Stimulated activated CD8-positive, alpha-beta memory T cell treated with anti-CD3 and anti-CD28 coated beads, Interleukin-15, amount 100 ng/mL, for 1 hour (primary cell): Measurements from ENCODE around the gene FMNL1.
"Not testable (repeated sequence)": the region's sequence is repeated elsewhere in the genome, so short reads cannot be mapped to it uniquely, and the experiment has no call there.

Source experiments
- DNase-seq: peaks from one replicate; pipeline ENCODE4 v3.0.0-alpha.2; 2020; ENCODE audit warnings: low read depth

FMNL1 gene

DNA sequence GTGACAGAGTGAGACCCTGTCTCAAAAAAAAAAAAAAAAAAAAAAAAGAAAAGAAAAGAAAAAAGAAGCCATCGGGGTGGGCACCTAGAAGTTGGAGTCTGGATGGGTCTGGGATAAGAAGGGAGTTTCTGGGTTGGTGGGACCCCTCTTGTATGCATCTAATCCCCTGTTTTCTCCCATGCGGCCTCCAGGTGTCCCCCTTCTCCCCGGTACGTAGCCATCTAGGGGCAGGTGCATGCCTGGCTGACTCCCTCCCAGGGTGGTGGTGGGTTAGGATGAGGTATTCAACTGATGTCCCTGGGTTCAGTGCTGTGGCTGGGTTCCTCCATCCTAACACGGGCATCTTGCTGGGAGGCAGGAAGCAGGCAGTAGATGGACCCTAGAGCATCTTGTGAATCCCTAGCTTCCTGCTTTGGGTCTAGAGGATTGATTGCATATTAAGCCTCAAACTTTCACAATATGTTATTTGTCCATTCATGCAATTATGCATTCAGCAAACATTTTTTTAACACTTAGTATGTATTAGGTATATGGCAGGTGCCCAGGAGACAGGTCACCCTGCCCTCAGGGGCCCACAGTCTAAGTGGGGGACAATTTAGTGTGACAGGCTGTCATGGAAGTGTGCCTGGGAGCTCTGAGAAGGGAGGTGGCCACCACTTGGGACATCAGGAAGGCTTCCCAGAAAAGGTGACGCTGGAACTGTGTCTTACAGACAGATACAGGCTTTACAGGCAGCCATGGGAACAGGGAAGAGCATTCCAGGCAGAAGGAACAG is 13.1 kb downstream of the FMNL1 start:
- DNase-seq: no peak

DNA sequence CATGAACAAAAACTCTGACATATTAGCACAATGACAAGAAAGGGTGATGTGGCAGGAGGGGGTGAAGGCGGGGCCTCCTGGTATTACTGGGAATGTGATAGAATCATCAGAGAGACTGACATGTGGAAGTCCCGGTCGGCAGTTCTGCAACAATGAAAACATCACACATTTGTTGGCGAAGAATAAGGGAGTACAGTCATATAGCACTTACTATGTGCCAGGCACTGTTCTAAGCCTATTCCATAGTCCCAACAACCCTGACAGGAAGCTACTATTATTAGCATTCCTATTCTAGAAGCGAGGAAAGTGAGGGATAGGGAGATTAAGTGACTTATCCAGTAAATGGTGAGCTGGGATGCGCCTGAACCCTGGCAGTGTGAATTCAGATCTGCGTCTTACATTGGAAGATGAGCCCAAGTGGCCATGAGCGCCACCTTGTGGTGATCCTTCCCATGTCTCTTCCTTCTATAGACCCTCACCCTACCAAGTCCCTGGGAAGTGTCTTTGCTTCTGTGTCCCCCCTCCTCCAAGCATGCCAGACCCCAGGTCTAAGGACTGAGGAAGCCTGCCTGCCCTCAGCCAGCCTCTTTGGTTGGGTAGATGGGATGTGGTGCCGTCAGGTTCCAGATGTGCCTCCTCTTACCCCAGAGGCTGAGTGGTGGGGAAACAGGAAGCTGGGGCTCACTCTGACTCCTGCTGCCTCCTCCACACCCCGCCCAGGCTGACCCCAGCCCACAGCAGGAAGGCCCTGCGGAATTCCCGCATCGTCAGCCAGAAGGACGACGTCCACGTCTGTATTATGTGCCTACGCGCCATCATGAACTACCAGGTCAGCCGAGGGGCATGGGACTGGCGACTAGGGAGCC is 14.0 kb downstream of the FMNL1 start:
- peak; percentile 69 for DNase-seq

DNA sequence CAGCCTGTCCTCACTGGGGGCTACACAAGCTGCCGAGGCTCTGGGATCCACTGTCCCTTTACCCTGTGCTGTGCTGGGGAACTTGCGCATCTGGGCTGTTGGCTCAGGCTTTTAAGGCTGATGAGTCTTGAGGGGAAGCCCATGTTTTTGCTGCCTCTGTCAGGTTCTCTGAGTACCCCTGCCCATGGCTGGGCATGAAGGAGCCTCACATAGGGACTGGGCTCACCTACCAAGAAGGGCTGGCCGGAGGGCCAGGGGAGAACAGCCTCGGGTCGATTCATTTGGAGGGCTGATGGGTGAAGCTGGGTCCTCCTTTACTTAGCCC is 14.6 kb downstream of the FMNL1 start:
- no peak for DNase-seq

DNA sequence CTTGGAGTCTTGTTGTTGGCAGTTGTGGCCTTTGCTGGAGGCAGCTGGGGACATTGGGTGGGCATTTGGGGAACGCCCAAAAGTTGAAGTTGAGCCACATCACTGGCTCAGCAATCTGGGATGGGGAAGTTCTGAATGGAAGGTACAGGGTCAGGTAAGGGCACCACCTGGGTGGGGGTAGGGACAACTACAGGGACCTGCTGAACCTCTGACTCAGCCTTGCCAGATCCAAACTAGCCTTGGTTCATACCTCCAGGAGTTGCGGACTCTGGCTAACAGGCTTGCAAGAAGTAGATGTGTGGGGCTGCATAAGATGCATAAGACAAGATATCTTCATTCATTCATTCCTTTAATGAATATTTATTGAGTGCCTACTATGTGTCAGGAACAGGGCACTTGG is 16.0 kb downstream of the FMNL1 start:
- no peak for DNase-seq

DNA sequence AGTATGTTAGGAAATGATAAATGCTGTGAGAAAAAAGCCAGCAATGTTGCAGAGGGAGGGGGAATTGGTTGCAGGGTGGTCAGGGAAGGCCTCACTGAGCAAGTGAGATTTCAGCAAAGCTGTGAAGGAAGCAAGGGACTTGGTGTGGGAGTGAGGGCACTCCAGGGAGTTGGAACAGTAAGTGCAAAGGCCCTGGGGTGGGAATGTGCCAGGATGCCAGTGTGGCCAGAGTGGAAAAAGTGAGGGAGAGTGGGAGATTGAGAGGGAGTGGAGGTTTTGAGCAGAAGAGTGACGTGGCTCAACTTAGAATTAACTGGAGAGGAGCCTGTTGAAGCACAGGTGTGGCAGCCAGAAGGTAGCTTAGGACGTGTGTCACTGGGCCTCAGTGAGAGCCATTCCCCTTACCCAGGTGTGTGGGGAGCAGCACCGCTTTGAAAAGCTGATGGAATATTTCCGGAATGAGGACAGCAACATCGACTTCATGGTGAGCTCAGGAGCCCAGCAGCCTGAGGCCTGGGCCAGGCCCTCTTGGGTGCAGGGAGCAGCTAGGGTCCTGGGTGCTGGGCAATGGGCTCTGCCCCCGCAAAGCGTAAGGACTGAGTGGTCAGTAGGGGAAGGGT is 16.6 kb downstream of the FMNL1 start:
- DNase-seq: no peak

DNA sequence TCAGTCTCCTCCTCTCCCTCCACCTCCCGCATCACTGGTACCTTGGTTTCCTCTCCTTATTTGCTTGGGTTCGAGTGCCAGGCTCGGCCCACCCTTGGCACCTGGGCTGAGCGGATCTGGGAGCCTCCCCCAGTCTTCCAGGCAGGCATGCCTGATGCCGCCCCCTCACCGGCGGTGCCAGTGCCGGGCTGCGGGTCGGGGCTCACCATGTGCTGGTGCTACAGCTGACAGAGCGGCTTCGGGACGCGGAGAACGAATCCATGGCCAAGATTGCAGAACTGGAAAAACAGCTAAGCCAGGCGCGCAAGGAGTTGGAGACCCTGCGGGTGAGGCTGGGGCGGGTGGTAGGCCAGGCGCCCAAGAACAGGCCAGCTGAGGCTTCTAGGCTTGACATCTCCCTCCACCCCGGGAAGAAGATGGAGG is 19.2 kb downstream of the FMNL1 start:
- DNase-seq: no peak

DNA sequence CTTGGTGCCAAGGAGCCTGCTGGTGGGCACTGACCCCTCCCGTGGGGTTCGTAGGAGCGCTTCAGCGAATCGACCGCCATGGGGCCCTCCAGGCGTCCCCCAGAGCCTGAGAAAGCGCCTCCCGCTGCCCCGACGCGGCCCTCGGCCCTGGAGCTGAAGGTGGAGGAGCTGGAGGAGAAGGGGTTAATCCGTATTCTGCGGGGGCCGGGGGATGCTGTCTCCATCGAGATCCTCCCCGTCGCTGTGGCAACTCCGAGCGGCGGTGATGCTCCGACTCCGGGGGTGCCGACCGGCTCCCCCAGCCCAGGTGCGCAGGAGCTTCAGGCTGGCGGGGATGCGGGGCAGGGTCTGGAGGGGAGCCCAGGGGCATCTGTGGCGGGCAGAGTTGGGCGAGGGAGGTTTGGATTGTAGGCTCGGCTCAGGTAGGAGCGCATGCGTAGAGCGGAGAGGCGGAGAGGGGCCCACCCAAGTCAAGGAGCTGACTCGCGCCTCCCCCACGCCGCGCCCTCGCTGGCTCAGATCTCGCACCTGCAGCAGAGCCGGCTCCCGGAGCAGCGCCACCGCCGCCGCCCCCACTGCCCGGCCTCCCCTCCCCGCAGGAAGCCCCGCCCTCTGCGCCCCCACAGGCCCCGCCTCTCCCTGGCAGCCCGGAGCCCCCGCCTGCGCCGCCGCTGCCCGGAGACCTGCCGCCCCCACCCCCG is 19.8 kb downstream of the FMNL1 start:
- DNase-seq: no peak

DNA sequence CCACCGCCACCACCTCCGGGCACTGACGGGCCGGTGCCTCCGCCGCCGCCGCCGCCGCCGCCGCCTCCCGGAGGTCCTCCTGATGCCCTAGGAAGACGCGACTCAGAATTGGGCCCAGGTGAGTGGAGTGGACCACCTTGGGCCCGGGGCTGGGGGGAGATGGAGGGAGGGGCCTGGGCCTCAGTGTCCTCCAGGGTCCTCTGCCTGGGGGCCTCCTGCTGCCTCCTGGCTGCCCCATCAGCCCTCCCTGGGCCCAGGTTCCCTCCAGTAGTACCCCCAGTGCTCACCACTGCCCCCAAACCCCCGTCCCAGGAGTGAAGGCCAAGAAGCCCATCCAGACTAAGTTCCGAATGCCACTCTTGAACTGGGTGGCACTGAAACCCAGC is 20.3 kb downstream of the FMNL1 start:
- DNase-seq: no peak

DNA sequence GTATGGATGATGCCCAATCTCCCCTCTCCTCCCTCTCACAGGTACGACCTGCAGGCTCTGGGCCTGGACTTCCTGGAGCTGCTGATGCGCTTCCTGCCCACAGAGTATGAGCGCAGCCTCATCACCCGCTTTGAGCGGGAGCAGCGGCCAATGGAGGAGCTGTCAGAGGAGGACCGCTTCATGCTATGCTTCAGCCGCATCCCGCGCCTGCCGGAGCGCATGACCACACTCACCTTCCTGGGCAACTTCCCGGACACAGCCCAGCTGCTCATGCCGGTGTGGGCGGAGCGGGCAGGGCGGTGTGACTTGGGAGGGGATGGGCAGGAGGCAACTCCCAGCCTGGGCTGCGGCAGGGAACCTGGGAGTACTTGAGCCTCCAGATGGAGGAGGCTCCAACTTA is 22.1 kb downstream of the FMNL1 start:
- no peak for DNase-seq

DNA sequence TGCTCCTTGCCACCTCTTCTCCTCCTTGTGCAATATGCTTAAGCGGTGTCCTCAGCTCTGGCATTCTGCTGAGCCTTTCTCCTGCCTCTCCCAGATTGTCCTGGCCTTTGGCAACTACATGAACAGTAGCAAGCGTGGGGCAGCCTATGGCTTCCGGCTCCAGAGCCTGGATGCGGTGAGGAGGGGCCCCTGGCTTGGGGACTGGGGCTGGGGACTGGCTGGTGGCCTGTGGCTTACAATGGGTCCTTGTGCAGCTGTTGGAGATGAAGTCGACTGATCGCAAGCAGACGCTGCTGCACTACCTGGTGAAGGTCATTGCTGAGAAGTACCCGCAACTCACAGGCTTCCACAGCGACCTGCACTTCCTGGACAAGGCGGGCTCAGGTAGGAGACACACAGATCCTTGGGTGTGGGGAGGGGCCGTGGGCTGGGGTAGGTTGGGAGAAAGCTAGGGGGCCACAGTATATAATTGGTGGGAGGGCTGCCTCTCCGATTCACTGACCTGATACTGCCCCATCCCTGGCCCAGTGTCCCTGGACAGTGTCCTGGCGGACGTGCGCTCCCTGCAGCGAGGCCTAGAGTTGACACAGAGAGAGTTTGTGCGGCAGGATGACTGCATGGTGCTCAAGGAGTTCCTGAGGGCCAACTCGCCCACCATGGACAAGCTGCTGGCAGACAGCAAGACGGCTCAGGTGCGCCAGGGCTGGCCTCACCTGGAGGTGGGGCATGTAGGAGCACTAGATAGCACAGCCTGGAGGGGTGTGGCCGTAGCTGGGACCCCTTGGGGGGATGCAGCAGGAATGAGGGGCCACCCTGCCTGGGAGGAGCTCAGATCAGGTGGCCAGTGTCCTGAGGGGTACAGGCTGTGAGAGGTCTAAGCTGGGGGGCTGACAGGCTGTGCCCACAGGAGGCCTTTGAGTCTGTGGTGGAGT is 23.3 kb downstream of the FMNL1 start:
- DNase-seq: no peak

DNA sequence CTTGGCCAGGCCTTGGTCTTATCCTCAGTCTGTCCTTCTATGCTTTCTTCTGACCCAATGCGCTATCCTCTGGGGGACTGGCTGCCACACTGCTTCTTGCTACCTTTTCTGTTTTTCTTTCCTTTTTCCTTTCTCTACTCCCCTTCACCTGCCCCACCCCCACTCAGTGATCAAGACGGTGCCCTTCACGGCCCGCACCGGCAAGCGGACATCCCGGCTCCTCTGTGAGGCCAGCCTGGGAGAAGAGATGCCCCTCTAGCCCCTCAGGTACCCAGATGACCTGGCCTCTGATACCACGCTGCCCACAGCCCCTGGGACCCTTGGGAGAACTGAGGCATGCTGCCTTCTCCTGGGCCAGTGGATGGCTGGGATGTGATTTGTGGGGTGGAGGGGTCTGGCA is 24.7 kb downstream of the FMNL1 start:
- no peak for DNase-seq

DNA sequence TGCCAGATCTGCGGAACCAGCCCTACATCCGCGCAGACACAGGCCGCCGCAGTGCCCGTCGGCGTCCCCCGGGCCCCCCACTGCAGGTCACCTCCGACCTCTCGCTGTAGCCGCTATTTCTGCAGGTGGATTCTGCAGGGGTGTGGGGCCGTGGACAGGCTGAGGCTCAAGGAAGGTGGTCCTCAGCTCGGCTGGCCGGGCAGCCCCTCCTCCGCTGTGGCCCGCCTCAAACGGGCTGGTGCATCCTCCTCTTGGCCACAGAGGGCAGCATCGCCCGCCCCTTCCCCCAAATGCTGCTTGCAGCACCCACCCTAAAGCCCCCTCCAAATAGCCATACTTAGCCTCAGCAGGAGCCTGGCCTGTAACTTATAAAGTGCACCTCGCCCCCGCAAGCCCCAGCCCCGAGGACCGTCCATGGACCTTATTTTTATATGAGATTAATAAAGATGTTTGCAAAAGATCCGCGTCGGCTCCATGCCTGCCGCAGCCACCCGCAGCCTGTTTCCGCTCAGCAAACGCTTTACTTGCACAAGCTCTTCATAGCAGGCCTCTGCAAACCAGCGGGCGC is 25.3 kb downstream of the FMNL1 start:
- DNase-seq: no peak

DNA sequence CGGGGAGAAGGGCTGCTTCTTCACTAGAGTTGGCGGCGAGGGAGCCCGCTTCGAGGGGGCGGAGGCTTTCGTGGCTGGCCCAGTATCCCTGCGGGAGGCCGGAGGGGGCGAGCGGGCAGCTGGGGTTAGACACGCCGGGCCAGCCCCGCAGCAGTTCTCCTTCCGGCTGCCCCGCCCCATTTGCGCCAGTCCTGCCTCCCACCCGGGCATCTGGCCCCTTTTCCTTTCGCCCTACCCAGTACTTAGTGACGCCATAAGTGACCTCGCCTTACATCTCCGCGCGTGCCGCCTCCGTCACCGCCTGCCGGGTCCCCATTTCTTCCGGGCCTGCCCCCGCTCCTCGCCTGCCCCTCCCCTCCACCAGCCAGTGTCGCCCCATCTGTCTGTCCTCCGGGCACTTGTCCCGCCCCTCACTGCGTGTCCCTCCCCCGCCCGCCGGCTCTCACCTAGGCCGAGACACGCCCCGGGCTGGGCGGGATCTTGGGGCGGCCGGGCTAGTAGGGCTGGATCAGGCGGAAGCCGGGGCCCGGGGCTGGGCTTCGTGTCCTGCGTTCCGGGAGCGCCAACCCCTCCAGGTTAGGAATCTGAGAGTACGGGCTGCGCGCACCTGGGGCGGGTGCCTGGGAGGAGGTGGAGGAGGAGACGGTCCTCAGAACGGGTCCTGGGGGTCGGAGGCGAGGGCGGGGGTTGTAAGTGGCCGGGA is 25.9 kb downstream of the FMNL1 start:
- DNase-seq: peak; percentile 92

DNA sequence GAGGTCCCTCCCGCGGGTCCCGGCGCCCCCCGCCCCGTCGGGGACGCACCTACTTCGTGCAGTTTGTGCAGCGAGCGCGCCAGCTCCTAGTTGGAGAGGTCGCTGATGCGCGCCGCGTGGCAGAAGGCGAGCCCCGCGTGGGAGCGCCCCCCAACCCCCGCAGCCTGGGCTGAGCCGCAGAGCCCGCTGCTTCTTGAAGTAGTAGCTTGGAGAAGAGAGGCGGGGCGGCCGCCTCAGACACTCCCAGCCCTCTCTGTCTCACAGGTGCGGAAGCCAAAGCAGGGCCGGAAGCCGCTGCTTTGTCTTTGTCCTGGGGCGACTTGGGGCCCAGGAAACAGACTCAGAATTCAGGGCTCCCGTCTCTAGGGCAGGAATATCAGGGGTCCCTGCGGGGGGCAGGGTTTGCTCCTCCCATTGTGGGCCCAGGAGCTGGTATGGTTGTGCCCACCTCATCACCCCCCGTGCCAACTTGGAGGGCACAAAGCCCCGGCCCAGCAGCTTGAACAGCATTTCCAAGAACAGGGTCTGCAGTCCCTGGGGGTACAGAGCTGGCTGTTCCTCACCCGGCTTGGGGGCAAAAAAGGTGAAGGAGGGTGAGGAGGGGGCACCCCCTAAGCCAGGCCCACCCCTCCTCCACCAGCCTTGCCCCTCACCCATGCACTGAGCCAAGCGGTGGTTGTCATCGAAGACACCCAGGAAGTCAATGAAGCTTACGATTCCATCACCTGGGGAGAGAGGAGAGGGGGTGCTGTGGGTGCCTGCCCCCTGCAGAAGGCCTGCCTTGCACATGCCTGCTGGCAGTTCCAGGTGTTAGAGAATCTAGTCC is 26.7 kb downstream of the FMNL1 start:
- DNase-seq: peak; percentile 62

DNA sequence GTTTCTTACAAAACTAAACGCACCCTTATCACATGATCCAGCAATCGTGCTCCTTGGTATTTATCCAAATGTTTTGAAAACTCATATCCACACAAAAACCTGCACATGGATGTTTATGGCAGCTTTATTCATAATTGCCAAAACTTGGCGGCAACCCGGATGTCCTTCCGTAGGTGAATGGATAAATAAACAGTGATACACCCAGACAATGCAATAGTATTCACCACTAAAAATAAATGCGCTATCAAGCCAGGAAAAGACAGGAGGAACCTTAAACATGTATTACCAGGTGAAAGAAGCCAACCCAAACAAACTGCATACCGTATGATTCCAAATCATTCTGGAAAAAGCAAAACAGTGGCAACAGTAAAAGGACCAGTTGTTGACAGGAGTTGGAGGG is 30.2 kb downstream of the FMNL1 start:
- no peak for DNase-seq

DNA sequence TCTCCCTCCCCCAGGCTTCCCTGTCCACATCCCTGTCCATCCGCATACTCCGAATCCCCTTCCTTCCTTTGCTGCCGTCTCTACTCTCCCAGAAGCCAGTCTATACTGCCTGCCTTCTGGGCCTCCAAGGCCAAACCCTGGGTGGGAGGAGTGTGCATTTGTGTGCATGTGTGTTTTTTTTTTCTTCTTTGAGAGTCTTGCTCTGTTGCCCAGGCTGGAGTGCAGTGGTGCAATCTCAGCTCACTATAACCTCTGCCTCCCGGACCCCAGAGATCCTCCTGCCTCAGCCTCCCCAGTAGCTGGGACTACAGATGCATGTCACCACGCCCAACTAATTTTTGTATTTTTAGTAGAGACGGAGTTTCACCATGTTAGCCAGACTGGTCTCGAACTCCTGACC is 31.6 kb downstream of the FMNL1 start:
- not testable (repeated sequence) for DNase-seq

DNA sequence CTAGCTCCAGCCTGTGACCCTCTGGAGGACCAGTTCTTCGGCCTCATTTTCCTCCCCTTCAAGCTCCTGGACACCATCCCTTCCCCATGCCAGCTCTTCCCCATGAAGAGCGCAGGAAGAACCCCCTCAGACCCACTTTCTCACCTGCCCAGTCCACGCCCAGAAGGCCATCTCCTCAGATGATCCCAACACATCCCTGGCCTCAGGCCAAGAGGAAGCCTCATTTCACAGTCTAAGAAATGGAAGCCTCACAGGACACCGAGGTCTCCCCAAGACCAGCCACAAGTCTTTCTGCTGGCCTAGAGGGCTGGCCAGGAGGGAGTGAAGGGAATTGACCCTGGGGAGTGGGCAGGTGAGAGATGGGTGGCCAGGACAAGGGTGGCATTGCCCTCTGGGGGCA is 32.2 kb downstream of the FMNL1 start:
- DNase-seq: no peak

DNA sequence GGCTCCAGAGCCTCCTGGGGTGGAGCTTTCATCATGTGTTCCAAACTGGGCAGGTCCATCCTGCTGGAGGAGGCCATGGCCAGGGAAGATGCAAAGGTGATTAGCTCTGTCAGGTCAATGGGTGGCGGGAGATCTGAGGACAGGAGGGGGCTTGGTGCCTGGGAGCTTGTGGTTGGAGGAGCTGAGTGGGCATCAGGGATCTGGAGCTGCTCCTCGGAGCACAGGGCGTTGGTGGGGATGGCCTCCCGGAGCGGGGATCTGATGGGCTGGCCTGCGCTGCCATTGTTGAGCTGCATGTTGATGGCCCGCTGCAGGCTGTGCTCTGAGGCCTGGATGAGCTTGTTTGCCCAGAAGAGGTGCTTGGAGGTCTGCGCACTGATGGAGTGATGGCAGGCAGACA is 33.7 kb downstream of the FMNL1 start:
- DNase-seq: no peak

DNA sequence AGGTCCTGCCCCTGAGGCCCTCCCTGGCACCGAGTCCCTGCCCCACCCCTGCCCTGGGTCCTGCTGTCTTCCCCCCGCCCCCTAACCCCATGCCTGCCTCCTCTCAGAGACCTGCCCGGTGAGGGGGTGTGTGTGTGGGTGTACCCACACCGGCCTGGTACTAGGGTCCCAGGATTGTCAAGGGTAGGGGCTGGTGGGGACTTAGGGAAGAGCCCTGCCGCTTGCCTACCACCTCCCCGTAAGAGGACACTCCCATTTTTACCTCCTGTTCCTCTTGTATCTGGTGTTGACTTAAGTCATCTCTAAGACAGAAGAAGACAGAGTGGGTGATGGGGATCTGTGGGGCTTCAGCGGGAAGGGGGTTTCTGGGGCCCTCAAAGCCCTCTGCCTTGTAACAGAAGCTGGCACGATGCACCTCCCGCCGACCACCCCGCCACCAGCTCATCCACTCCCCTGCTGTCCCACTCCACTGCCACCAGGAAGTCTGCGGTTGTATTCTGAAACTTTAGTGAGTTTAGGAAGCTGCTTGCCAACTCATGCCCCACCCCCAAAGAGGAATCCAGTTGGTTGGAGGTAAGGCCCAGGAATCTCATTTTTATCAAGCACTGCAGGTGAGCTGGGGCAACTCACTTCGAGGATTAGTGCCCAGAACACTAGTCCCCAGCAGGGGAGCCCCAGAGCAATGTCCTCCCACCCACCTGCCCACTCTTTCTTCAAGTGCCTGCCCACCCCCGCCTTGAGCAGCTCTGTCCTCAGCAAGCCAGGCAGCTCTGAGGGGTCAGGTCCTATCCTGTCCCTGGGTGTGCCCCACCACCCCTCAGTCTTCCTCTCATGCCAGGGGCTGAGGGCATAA is 34.7 kb downstream of the FMNL1 start:
- DNase-seq: no peak
